VCaP (cell line): ENCODE measurements around the gene BCL2.

Experiments
- H3K27ac ChIP-seq: fragments of 450-650 bp; 2 replicates; pipeline ENCODE4 v1.5.1; 2017
- CTCF ChIP-seq: fragments of 450-650 bp; conservative IDR thresholded peaks from 2 replicates; pipeline ENCODE4 v1.5.1; 2017; ENCODE audit warnings: mild to moderate bottlenecking, moderate library complexity

The BCL2 gene

GRCh38 chr18:63198868-63199742 is 120.5 kb downstream of the BCL2 start:
- TF ChIP-seq CTCF = no peak
- no peak overlapping the region for H3K27ac ChIP-seq

- no peak for TF ChIP-seq CTCF
- no peak overlapping the region for H3K27ac ChIP-seq
Measured at GRCh38 chr18:63198098-63198760, 121.3 kb downstream of the BCL2 start.

GRCh38 chr18:63197246-63197869 is 122.2 kb downstream of the BCL2 start:
- TF ChIP-seq CTCF = no peak
- H3K27ac ChIP-seq = no peak overlapping the region

GRCh38 chr18:63195326-63196159 is 124.0 kb downstream of the BCL2 start:
- no peak overlapping the region for H3K27ac ChIP-seq

GRCh38 chr18:63192885-63193349 is 126.7 kb downstream of the BCL2 start:
- no peak overlapping the region for H3K27ac ChIP-seq

More at GRCh38 chr18:63195326-63196159, 124.0 kb downstream of the BCL2 start:
- TF ChIP-seq CTCF = no peak

More at GRCh38 chr18:63192885-63193349, 126.7 kb downstream of the BCL2 start:
- TF ChIP-seq CTCF = no peak
